ENCODE measurements around the gene SFXN5. TPM values are rescaled to one million over a fixed set of nuclear protein-coding genes. Genes with fewer than 3 reads are reported as not detected.

Gene SFXN5
- polyA plus RNA-seq, 1 donor from 2014 or later: 5.8 TPM

DNA sequence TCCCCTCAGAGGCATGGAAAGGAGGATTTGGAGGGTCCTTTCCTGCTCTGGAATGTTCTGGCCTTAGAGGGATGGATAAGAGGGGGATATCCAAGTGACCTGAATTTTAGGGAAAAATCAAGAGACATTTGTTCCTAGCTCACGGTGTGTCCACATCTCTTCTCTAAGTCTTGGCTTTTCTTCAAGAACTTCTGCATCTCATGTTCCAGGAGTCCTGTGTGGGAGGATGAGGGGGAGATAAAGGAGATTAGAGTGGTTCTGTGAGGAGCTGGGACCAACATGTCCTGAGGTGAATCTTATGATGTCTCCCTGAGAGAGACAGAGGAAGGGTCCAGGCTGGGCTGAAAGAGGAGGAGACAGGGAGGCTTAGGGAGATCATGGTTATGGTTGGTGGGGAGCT lies 142.5 kb downstream of the SFXN5 start:
- H3K9ac ChIP-seq (ENCODE audit: low read length): no peak overlapping the region
- no peaks in the 10 kb centered on the region for H3K9me3 ChIP-seq (ENCODE audit: low read length)
- no peak overlapping the region for H3K4me3 ChIP-seq (ENCODE audit: low read length)
- H3K36me3 ChIP-seq (ENCODE audit: insufficient read depth, low read length): no peaks in the 10 kb centered on the region
- no peaks in the 10 kb centered on the region for H3F3A ChIP-seq (ENCODE audit: insufficient read depth, low read length, poor library complexity, severe bottlenecking)
- TF ChIP-seq RAD21 (conservative IDR thresholded peaks at IDR 0.05) (no peak), TAF1 (IDR thresholded peaks at IDR 0.05; ENCODE audit: low read depth) (no peak), EZH2 (IDR thresholded peaks at IDR 0.05; ENCODE audit: borderline replicate concordance, insufficient read depth, low read length, poor library complexity, severe bottlenecking) (no peak), EP300 (conservative IDR thresholded peaks at IDR 0.05; ENCODE audit: poor library complexity, severe bottlenecking) (no peak)
- H3K79me2 ChIP-seq (replicated peaks; ENCODE audit: insufficient read depth, low read length): no peaks in the 10 kb centered on the region
- no peak overlapping the region for H2AFZ ChIP-seq (ENCODE audit: low read depth, low read length)
- H3K27ac ChIP-seq (ENCODE audit: low read length): no peak overlapping the region
- no peaks in the 10 kb centered on the region for H4K20me1 ChIP-seq (ENCODE audit: insufficient read depth)
- H3K9me2 ChIP-seq (ENCODE audit: insufficient read depth, low read length): no peaks in the 10 kb centered on the region
- H3K4me2 ChIP-seq (ENCODE audit: low read length): no peak overlapping the region
- peaks cover 31% of the 10 kb centered on the region for H3K27me3 ChIP-seq (ENCODE audit: insufficient read depth, low read depth, low read length)

DNA sequence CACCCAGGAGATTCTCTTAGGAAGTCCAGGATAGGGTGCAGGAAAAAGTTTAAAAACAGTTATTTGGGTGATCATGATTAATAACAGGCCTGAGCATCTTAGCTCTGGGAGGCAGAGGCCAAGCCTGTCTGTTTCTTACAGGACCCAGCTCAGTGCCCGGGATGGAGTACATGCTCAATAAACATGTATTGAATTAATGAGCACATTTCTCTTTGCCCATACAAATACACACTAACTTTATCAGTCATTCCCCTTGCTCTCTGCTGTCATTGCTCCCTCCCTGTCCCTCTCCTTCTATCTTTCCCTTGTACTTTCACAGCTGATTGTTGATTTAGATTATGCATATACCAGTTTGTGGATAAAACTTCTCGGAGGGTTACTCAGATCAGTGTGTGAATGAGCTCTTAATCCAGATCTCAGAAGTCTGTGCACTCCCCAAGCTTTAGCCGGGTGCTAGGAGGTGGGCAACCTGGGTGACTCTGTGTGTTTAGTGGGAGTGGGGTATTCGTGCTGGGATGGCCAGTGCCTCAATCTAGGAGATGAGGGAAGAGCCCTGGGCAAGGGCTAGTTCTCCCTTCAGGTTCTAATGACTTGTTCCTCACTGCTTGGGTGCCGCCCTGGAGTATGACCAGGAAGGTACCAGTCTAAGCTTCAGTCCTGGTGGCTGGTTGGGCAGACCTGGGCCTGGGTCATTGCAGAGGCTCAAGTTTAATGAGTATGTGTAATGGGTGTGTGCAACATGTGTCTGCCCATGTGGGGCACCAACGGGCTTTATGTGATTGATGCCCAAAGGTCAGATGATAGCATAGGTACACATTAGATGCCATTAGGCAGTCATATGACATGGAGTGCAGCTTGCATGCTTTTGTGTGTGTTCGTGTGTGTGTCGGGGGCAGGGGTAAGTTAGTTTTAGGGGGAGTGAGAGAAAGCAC lies 143.6 kb downstream of the SFXN5 start:
- Histone ChIP-seq H4K20me1 (ENCODE audit: insufficient read depth) (no peaks in the 10 kb centered on the region), H3K36me3 (ENCODE audit: insufficient read depth, low read length) (no peaks in the 10 kb centered on the region), H3K9ac (ENCODE audit: low read length) (no peak overlapping the region), H3K79me2 (replicated peaks; ENCODE audit: insufficient read depth, low read length) (peaks cover under 1% of the 10 kb centered on the region), H3F3A (ENCODE audit: insufficient read depth, low read length, poor library complexity, severe bottlenecking) (no peaks in the 10 kb centered on the region), H3K4me2 (ENCODE audit: low read length) (no peak overlapping the region), H2AFZ (ENCODE audit: low read depth, low read length) (no peak overlapping the region), H3K27ac (ENCODE audit: low read length) (no peak overlapping the region), H3K27me3 (ENCODE audit: insufficient read depth, low read depth, low read length) (peaks cover 42% of the 10 kb centered on the region), H3K9me2 (ENCODE audit: insufficient read depth, low read length) (no peaks in the 10 kb centered on the region), H3K9me3 (ENCODE audit: low read length) (no peaks in the 10 kb centered on the region), H3K4me3 (ENCODE audit: low read length) (no peak overlapping the region)
- no peak for TF ChIP-seq MXI1 (conservative IDR thresholded peaks at IDR 0.05; ENCODE audit: poor library complexity, severe bottlenecking)
- TF ChIP-seq EZH2 (IDR thresholded peaks at IDR 0.05; ENCODE audit: borderline replicate concordance, insufficient read depth, low read length, poor library complexity, severe bottlenecking): no peak
- TF ChIP-seq TAF1 (IDR thresholded peaks at IDR 0.05; ENCODE audit: low read depth): no peak

DNA sequence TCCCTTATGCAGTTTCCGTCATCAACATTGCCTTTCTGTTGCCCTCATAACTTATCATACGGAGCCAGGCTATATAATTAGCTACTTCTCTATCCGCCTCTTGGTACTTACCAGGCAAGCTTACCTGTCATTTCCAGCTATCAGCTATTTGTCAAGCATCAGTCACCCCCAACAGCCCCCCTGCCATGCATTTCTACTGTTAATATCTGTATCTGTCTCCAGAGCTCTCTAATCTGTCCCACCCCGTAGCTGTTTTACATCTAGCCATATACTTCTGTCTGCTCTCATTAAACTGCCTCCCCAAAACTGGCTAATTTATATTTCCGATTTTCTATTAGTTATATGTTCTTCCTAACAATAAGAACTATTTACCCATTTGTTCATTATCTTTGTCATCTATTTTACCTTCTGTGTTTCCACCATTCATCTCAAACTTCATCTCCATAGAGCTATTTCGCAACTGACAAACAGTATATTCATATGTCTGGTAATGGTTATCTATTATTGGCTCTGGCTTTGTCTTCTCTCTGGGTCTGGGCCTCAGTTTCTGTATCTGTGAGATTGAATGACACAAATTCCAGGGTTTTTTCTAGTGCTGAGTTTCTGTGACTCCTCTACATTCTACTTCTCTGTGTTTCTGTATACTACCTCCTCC lies 144.6 kb downstream of the SFXN5 start:
- peaks cover 7% of the 10 kb centered on the region for H3K79me2 ChIP-seq (replicated peaks; ENCODE audit: insufficient read depth, low read length)
- H3K36me3 ChIP-seq (ENCODE audit: insufficient read depth, low read length): no peaks in the 10 kb centered on the region
- no peaks in the 10 kb centered on the region for H4K20me1 ChIP-seq (ENCODE audit: insufficient read depth)
- H3K9me2 ChIP-seq (ENCODE audit: insufficient read depth, low read length): no peaks in the 10 kb centered on the region
- H3K27ac ChIP-seq (ENCODE audit: low read length): no peak overlapping the region
- peaks cover 52% of the 10 kb centered on the region for H3K27me3 ChIP-seq (ENCODE audit: insufficient read depth, low read depth, low read length)
- H3F3A ChIP-seq (ENCODE audit: insufficient read depth, low read length, poor library complexity, severe bottlenecking): no peaks in the 10 kb centered on the region
- no peak overlapping the region for H2AFZ ChIP-seq (ENCODE audit: low read depth, low read length)
- no peak overlapping the region for H3K4me2 ChIP-seq (ENCODE audit: low read length)
- no peak overlapping the region for H3K9ac ChIP-seq (ENCODE audit: low read length)
- H3K4me3 ChIP-seq (ENCODE audit: low read length): no peak overlapping the region
- H3K9me3 ChIP-seq (ENCODE audit: low read length): no peaks in the 10 kb centered on the region
- peak; percentile 12 for TF ChIP-seq EP300 (conservative IDR thresholded peaks at IDR 0.05; ENCODE audit: poor library complexity, severe bottlenecking)
- TF ChIP-seq POLR2AphosphoS5 (IDR thresholded peaks at IDR 0.05): no peak

DNA sequence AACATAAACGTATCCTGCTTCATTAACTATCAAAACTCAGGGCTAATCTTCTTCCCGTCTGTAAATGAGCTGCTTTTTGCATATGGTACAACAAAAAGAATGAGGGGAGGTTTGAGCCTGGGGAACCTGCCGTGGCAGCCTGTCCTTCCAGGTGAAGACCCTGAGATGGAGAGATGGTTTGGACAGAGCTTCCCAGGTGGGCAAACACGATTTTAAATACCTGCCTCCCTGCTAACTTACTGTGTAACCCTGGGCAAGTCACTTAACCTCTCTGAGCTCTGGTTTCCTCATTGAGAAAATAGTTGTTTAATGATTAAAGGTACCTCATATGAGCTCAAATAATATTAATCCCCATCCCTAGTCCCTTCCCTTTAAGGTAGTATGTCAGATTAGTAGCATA lies 145.1 kb downstream of the SFXN5 start:
- H3K9me2 ChIP-seq (ENCODE audit: insufficient read depth, low read length): no peaks in the 10 kb centered on the region
- H3F3A ChIP-seq (ENCODE audit: insufficient read depth, low read length, poor library complexity, severe bottlenecking): no peaks in the 10 kb centered on the region
- H3K79me2 ChIP-seq (replicated peaks; ENCODE audit: insufficient read depth, low read length): peaks cover 12% of the 10 kb centered on the region
- TF ChIP-seq MXI1 (conservative IDR thresholded peaks at IDR 0.05; ENCODE audit: poor library complexity, severe bottlenecking) (no peak), POLR2AphosphoS5 (IDR thresholded peaks at IDR 0.05) (no peak), SMC3 (conservative IDR thresholded peaks at IDR 0.05; ENCODE audit: poor library complexity) (no peak), TAF1 (IDR thresholded peaks at IDR 0.05; ENCODE audit: low read depth) (no peak), EP300 (conservative IDR thresholded peaks at IDR 0.05; ENCODE audit: poor library complexity, severe bottlenecking) (no peak), EZH2 (IDR thresholded peaks at IDR 0.05; ENCODE audit: borderline replicate concordance, insufficient read depth, low read length, poor library complexity, severe bottlenecking) (no peak), RAD21 (conservative IDR thresholded peaks at IDR 0.05) (no peak)
- TF ChIP-seq, protein P1, sequence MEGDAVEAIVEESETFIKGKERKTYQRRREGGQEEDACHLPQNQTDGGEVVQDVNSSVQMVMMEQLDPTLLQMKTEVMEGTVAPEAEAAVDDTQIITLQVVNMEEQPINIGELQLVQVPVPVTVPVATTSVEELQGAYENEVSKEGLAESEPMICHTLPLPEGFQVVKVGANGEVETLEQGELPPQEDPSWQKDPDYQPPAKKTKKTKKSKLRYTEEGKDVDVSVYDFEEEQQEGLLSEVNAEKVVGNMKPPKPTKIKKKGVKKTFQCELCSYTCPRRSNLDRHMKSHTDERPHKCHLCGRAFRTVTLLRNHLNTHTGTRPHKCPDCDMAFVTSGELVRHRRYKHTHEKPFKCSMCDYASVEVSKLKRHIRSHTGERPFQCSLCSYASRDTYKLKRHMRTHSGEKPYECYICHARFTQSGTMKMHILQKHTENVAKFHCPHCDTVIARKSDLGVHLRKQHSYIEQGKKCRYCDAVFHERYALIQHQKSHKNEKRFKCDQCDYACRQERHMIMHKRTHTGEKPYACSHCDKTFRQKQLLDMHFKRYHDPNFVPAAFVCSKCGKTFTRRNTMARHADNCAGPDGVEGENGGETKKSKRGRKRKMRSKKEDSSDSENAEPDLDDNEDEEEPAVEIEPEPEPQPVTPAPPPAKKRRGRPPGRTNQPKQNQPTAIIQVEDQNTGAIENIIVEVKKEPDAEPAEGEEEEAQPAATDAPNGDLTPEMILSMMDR (IDR thresholded peaks at IDR 0.05; ENCODE audit: poor library complexity, severe bottlenecking): no peak
- TF ChIP-seq, protein P2, sequence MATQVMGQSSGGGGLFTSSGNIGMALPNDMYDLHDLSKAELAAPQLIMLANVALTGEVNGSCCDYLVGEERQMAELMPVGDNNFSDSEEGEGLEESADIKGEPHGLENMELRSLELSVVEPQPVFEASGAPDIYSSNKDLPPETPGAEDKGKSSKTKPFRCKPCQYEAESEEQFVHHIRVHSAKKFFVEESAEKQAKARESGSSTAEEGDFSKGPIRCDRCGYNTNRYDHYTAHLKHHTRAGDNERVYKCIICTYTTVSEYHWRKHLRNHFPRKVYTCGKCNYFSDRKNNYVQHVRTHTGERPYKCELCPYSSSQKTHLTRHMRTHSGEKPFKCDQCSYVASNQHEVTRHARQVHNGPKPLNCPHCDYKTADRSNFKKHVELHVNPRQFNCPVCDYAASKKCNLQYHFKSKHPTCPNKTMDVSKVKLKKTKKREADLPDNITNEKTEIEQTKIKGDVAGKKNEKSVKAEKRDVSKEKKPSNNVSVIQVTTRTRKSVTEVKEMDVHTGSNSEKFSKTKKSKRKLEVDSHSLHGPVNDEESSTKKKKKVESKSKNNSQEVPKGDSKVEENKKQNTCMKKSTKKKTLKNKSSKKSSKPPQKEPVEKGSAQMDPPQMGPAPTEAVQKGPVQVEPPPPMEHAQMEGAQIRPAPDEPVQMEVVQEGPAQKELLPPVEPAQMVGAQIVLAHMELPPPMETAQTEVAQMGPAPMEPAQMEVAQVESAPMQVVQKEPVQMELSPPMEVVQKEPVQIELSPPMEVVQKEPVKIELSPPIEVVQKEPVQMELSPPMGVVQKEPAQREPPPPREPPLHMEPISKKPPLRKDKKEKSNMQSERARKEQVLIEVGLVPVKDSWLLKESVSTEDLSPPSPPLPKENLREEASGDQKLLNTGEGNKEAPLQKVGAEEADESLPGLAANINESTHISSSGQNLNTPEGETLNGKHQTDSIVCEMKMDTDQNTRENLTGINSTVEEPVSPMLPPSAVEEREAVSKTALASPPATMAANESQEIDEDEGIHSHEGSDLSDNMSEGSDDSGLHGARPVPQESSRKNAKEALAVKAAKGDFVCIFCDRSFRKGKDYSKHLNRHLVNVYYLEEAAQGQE (IDR thresholded peaks at IDR 0.05; ENCODE audit: borderline replicate concordance): no peak
- no peak overlapping the region for H3K4me2 ChIP-seq (ENCODE audit: low read length)
- H4K20me1 ChIP-seq (ENCODE audit: insufficient read depth): no peaks in the 10 kb centered on the region
- H3K27me3 ChIP-seq (ENCODE audit: insufficient read depth, low read depth, low read length): peaks cover 58% of the 10 kb centered on the region
- no peaks in the 10 kb centered on the region for H3K9me3 ChIP-seq (ENCODE audit: low read length)
- no peak overlapping the region for H3K27ac ChIP-seq (ENCODE audit: low read length)
- no peak overlapping the region for H3K9ac ChIP-seq (ENCODE audit: low read length)
- no peak overlapping the region for H3K4me3 ChIP-seq (ENCODE audit: low read length)
- no peak overlapping the region for H2AFZ ChIP-seq (ENCODE audit: low read depth, low read length)
- H3K36me3 ChIP-seq (ENCODE audit: insufficient read depth, low read length): no peaks in the 10 kb centered on the region

Measured in neural cell (in vitro differentiated cells).